ENCODE measurements around the gene ECT2.

ECT2 gene

DNA sequence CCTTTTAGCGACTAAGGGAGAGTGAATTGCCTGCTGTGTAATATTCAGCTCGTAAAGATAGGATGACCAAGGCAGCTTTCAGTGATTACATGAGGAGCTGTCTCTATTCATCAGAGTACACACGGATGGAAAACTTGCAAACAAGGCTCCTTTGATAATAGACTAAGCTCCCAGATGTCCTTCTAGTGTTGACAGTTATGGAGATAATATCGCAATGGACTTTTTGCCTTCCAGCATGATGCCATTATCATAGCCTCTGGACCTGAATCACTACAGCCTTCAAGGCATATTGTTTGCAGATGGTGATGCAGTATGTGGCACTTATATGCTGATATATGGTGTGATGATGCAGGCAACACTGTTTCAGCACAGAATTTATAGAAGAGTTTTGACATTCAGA, 93.9 kb downstream of the ECT2 start:
- TF ChIP-seq TOX (CRISPR knock-in tag; IDR thresholded peaks at IDR 0.05; ENCODE audit: borderline replicate concordance) (no peak), TCF4 (CRISPR knock-in tag; IDR thresholded peaks at IDR 0.05; ENCODE audit: borderline replicate concordance) (peak; percentile 67), CSDC2 (CRISPR knock-in tag; IDR thresholded peaks at IDR 0.05) (no peak), SNAI2 (CRISPR knock-in tag; IDR thresholded peaks at IDR 0.05) (peak; percentile 59), ESRRG (CRISPR knock-in tag; IDR thresholded peaks at IDR 0.05) (no peak), OSR1 (CRISPR knock-in tag; IDR thresholded peaks at IDR 0.05) (no peak), ZNF70 (CRISPR knock-in tag; IDR thresholded peaks at IDR 0.05) (no peak), ZNF565 (CRISPR knock-in tag; conservative IDR thresholded peaks at IDR 0.05; ENCODE audit: low read depth) (no peak), ISL1 (CRISPR knock-in tag; IDR thresholded peaks at IDR 0.05) (peak; percentile 75)
- TF ChIP-seq, protein P1, sequence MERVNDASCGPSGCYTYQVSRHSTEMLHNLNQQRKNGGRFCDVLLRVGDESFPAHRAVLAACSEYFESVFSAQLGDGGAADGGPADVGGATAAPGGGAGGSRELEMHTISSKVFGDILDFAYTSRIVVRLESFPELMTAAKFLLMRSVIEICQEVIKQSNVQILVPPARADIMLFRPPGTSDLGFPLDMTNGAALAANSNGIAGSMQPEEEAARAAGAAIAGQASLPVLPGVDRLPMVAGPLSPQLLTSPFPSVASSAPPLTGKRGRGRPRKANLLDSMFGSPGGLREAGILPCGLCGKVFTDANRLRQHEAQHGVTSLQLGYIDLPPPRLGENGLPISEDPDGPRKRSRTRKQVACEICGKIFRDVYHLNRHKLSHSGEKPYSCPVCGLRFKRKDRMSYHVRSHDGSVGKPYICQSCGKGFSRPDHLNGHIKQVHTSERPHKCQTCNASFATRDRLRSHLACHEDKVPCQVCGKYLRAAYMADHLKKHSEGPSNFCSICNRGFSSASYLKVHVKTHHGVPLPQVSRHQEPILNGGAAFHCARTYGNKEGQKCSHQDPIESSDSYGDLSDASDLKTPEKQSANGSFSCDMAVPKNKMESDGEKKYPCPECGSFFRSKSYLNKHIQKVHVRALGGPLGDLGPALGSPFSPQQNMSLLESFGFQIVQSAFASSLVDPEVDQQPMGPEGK (CRISPR knock-in tag; IDR thresholded peaks at IDR 0.05; ENCODE audit: borderline replicate concordance): no peak
- TF ChIP-seq, protein P2, sequence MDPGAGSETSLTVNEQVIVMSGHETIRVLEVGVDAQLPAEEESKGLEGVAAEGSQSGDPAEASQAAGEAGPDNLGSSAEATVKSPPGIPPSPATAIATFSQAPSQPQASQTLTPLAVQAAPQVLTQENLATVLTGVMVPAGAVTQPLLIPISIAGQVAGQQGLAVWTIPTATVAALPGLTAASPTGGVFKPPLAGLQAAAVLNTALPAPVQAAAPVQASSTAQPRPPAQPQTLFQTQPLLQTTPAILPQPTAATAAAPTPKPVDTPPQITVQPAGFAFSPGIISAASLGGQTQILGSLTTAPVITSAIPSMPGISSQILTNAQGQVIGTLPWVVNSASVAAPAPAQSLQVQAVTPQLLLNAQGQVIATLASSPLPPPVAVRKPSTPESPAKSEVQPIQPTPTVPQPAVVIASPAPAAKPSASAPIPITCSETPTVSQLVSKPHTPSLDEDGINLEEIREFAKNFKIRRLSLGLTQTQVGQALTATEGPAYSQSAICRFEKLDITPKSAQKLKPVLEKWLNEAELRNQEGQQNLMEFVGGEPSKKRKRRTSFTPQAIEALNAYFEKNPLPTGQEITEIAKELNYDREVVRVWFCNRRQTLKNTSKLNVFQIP (CRISPR knock-in tag; IDR thresholded peaks at IDR 0.05; ENCODE audit: borderline replicate concordance, low read depth): no peak
- ATAC-seq: no peak

DNA sequence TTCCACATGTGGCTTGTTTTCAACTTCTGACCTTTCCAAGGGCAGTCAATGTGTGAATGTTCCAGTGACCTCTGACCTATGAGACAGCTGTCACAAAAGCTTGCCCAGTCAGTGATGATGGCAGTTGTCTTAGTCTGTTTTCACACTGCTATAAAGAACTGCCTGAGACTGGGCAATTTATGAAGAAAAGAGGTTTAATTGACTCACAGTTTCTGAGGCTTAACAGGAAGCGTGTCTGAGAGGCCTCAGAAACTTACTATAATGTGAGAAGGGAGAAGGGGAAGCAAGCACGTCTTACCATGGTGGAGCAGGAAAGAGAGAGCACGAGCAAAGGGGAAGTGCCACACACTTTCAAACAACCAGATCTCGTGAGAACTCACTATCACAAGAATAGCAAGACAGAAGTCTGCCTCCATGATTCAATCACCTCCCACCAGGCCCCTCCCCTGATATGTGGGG, 95.6 kb downstream of the ECT2 start:
- no peak for ATAC-seq

DNA sequence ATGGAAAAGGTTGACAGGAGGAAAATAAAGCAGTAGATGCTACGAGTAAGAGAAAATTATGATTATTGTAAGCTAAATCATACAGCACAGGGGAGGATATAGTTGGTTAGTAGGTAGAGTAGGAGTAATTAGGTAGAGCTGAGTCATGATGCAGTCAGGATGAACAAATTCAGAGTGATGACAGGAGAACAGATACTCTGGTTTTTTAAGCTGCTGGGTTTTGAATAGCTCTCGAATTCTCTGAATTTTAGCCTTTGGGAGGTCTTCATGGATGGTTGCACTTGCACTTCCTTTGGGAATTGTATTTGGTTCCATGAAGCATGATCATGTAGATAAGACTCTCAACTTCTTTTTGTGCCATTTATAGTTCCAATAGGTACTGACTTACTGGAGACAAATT, 96.2 kb downstream of the ECT2 start:
- peak; percentile 92 for TF ChIP-seq ZFP3 (CRISPR knock-in tag; IDR thresholded peaks at IDR 0.05)
- TF ChIP-seq ZC3H10 (CRISPR knock-in tag; IDR thresholded peaks at IDR 0.05): no peak
- no peak for ATAC-seq

More for the DNA sequence above, 95.6 kb downstream of the ECT2 start:
- TF ChIP-seq ZNF70 (CRISPR knock-in tag; IDR thresholded peaks at IDR 0.05): no peak
- no peak for TF ChIP-seq ZNF565 (CRISPR knock-in tag; conservative IDR thresholded peaks at IDR 0.05; ENCODE audit: low read depth)
- no peak for TF ChIP-seq CSDC2 (CRISPR knock-in tag; IDR thresholded peaks at IDR 0.05)
- TF ChIP-seq ZC3H10 (CRISPR knock-in tag; IDR thresholded peaks at IDR 0.05): no peak
- TF ChIP-seq ZNF8 (CRISPR knock-in tag; IDR thresholded peaks at IDR 0.05): no peak
- TF ChIP-seq ZFP3 (CRISPR knock-in tag; IDR thresholded peaks at IDR 0.05): no peak
- TF ChIP-seq ARNTL (CRISPR knock-in tag; IDR thresholded peaks at IDR 0.05; ENCODE audit: borderline replicate concordance, low read depth): no peak
- TF ChIP-seq SNAI2 (CRISPR knock-in tag; IDR thresholded peaks at IDR 0.05): no peak
- TF ChIP-seq ZFP30 (CRISPR knock-in tag; IDR thresholded peaks at IDR 0.05): no peak
- no peak for TF ChIP-seq OSR1 (CRISPR knock-in tag; IDR thresholded peaks at IDR 0.05)
- no peak for TF ChIP-seq PPARA (CRISPR knock-in tag; IDR thresholded peaks at IDR 0.05; ENCODE audit: borderline replicate concordance)

DNA sequence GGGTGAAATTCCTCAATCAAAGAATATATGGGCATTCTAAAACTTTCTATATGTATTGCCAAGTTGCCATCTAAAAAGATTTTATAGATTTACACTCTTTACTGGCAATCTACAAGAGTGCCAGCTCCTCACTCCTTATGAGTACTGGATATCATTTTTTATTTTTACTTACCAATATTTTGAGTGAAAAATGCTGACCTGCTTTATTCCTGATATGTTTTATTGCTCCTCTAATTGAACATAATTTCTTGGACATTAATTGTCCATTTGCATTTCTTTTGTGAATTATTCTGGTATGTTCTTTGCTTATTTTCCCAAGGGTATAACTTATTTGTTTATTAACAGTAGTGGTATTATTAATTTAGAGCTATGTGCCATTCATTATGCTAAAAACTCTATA, 96.8 kb downstream of the ECT2 start:
- no peak for TF ChIP-seq RARB (CRISPR knock-in tag; IDR thresholded peaks at IDR 0.05)
- TF ChIP-seq BACH2 (CRISPR knock-in tag; IDR thresholded peaks at IDR 0.05; ENCODE audit: borderline replicate concordance): no peak
- TF ChIP-seq ZNF70 (CRISPR knock-in tag; IDR thresholded peaks at IDR 0.05): no peak
- no peak for TF ChIP-seq ZFP3 (CRISPR knock-in tag; IDR thresholded peaks at IDR 0.05)
- no peak for TF ChIP-seq CSDC2 (CRISPR knock-in tag; IDR thresholded peaks at IDR 0.05)
- no peak for TF ChIP-seq ZFP30 (CRISPR knock-in tag; IDR thresholded peaks at IDR 0.05)
- TF ChIP-seq GLIS3 (CRISPR knock-in tag; IDR thresholded peaks at IDR 0.05): no peak
- no peak for TF ChIP-seq ARNTL (CRISPR knock-in tag; IDR thresholded peaks at IDR 0.05; ENCODE audit: borderline replicate concordance, low read depth)
- no peak for TF ChIP-seq PPARA (CRISPR knock-in tag; IDR thresholded peaks at IDR 0.05; ENCODE audit: borderline replicate concordance)
- no peak for TF ChIP-seq OSR1 (CRISPR knock-in tag; IDR thresholded peaks at IDR 0.05)
- TF ChIP-seq, protein P3, sequence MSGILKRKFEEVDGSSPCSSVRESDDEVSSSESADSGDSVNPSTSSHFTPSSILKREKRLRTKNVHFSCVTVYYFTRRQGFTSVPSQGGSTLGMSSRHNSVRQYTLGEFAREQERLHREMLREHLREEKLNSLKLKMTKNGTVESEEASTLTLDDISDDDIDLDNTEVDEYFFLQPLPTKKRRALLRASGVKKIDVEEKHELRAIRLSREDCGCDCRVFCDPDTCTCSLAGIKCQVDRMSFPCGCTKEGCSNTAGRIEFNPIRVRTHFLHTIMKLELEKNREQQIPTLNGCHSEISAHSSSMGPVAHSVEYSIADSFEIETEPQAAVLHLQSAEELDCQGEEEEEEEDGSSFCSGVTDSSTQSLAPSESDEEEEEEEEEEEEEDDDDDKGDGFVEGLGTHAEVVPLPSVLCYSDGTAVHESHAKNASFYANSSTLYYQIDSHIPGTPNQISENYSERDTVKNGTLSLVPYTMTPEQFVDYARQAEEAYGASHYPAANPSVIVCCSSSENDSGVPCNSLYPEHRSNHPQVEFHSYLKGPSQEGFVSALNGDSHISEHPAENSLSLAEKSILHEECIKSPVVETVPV (CRISPR knock-in tag; IDR thresholded peaks at IDR 0.05): no peak
- no peak for TF ChIP-seq ISL1 (CRISPR knock-in tag; IDR thresholded peaks at IDR 0.05)
- TF ChIP-seq, protein P4, sequence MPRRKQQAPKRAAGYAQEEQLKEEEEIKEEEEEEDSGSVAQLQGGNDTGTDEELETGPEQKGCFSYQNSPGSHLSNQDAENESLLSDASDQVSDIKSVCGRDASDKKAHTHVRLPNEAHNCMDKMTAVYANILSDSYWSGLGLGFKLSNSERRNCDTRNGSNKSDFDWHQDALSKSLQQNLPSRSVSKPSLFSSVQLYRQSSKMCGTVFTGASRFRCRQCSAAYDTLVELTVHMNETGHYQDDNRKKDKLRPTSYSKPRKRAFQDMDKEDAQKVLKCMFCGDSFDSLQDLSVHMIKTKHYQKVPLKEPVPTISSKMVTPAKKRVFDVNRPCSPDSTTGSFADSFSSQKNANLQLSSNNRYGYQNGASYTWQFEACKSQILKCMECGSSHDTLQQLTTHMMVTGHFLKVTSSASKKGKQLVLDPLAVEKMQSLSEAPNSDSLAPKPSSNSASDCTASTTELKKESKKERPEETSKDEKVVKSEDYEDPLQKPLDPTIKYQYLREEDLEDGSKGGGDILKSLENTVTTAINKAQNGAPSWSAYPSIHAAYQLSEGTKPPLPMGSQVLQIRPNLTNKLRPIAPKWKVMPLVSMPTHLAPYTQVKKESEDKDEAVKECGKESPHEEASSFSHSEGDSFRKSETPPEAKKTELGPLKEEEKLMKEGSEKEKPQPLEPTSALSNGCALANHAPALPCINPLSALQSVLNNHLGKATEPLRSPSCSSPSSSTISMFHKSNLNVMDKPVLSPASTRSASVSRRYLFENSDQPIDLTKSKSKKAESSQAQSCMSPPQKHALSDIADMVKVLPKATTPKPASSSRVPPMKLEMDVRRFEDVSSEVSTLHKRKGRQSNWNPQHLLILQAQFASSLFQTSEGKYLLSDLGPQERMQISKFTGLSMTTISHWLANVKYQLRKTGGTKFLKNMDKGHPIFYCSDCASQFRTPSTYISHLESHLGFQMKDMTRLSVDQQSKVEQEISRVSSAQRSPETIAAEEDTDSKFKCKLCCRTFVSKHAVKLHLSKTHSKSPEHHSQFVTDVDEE (CRISPR knock-in tag; IDR thresholded peaks at IDR 0.05): no peak
- ATAC-seq: no peak
